ENCODE measurements around the gene CCDC158.
"Not testable (repeated sequence)": the region's sequence is repeated elsewhere in the genome, so short reads cannot be mapped to it uniquely, and the experiment has no call there.

CCDC158 gene

GRCh38 chr4:76311896-76312331 is 109.0 kb downstream of the CCDC158 start:
- no peak for DNase-seq (ENCODE audit: low spot score)

- DNase-seq (ENCODE audit: low spot score) = no peak
Observed at GRCh38 chr4:76310683-76311082, 110.3 kb downstream of the CCDC158 start.

- no peak for DNase-seq (ENCODE audit: low spot score)
Observed at GRCh38 chr4:76309939-76310550, 110.9 kb downstream of the CCDC158 start.

- DNase-seq (ENCODE audit: low spot score) = no peak
Observed at GRCh38 chr4:76308548-76308947, 112.4 kb downstream of the CCDC158 start.

GRCh38 chr4:76307660-76308014 is 113.3 kb downstream of the CCDC158 start:
- DNase-seq (ENCODE audit: low spot score) = no peak

GRCh38 chr4:76306882-76307659 is 113.9 kb downstream of the CCDC158 start:
- peak; percentile 55 for DNase-seq (ENCODE audit: low spot score)

- peak; percentile 40 for DNase-seq (ENCODE audit: low spot score)
Observed at GRCh38 chr4:76305971-76306881, 114.7 kb downstream of the CCDC158 start, which contains the start of gene STBD1. Gene STBD1, plus strand, starts transcription at chr4:76306733. Its CDS starts 37 bp downstream, at chr4:76306770.

GRCh38 chr4:76305033-76305687 is 115.8 kb downstream of the CCDC158 start:
- no peak for DNase-seq (ENCODE audit: low spot score)

- DNase-seq (ENCODE audit: low spot score) = no peak
Observed at GRCh38 chr4:76302826-76303438, 118.0 kb downstream of the CCDC158 start.

- no peak for DNase-seq (ENCODE audit: low spot score)
Observed at GRCh38 chr4:76301775-76302162, 119.2 kb downstream of the CCDC158 start.

GRCh38 chr4:76301068-76301774 is 119.7 kb downstream of the CCDC158 start:
- no peak for DNase-seq (ENCODE audit: low spot score)

GRCh38 chr4:76300012-76300411 is 120.9 kb downstream of the CCDC158 start:
- DNase-seq (ENCODE audit: low spot score) = no peak

- DNase-seq (ENCODE audit: low spot score) = no peak
Observed at GRCh38 chr4:76298227-76298626, 122.7 kb downstream of the CCDC158 start.

- DNase-seq (ENCODE audit: low spot score) = no peak
Observed at GRCh38 chr4:76296286-76296820, 124.6 kb downstream of the CCDC158 start.

GRCh38 chr4:76293772-76294171 is 127.2 kb downstream of the CCDC158 start:
- no peak for DNase-seq (ENCODE audit: low spot score)

- DNase-seq (ENCODE audit: low spot score) = no peak
Observed at GRCh38 chr4:76292730-76293129, 128.2 kb downstream of the CCDC158 start.

GRCh38 chr4:76287811-76288210 is 133.1 kb downstream of the CCDC158 start:
- DNase-seq (ENCODE audit: low spot score) = not testable (repeated sequence)

- DNase-seq (ENCODE audit: low spot score) = no peak
Observed at GRCh38 chr4:76283900-76284299, 137.0 kb downstream of the CCDC158 start.

GRCh38 chr4:76282941-76283689 is 137.8 kb downstream of the CCDC158 start:
- no peak for DNase-seq (ENCODE audit: low spot score)

- not testable (repeated sequence) for DNase-seq (ENCODE audit: low spot score)
Observed at GRCh38 chr4:76281594-76281993, 139.3 kb downstream of the CCDC158 start.

Measured in Ammon's horn (tissue), 1 donor.